Gastrocnemius medialis (tissue), 4 donors: Measurements from ENCODE around the gene STX8. TPM values are rescaled to one million over a fixed set of nuclear protein-coding genes. Genes with fewer than 3 reads are reported as not detected.
"Not testable (repeated sequence)": the region's sequence is repeated elsewhere in the genome, so short reads cannot be mapped to it uniquely, and the experiment has no call there.

Experiments
- ATAC-seq, 2 donors: fragments of 150-250 bp; one replicate each; pipeline ENCODE4 v1.9.1; 2016
- DNase-seq, 2 donors: peaks; one replicate each; pipeline ENCODE4 v3.0.0-alpha.2; 2019
- H3K27ac ChIP-seq, 4 donors: fragments of 200-600 bp; sonication (generic); 1 replicate in 1 of 4; 2 replicates in 3 of 4; pipeline ENCODE4 v1.5.1; 2016 to 2018; ENCODE audit warnings: mild to moderate bottlenecking in 2 of 4, moderate library complexity in 1 of 4
- H3K27me3 ChIP-seq, 3 donors: fragments of 200-600 bp; sonication (generic) in 2 of 3; 1 replicate in 1 of 3; 2 replicates in 2 of 3; pipeline versions ENCODE4 v1.5.1 to v1.6.0; 2016 to 2019; ENCODE audit warnings: mild to moderate bottlenecking in 1 of 3, moderate library complexity in 1 of 3
- H3K36me3 ChIP-seq, 2 donors: fragments of 200-600 bp; sonication (generic) in 1 of 2; one replicate each; pipeline ENCODE4 v1.5.1; 2017 to 2018
- H3K4me1 ChIP-seq, 2 donors: fragments of 200-600 bp; sonication (generic) in 1 of 2; one replicate each; pipeline ENCODE4 v1.5.1; 2016 to 2017; ENCODE audit warnings: mild to moderate bottlenecking in 2 of 2
- H3K4me3 ChIP-seq, 4 donors: fragments of 200-600 bp; sonication (generic) in 3 of 4; 1 replicate in 1 of 4; 2 replicates in 3 of 4; pipeline ENCODE4 v1.5.1; 2016 to 2019; ENCODE audit warnings: mild to moderate bottlenecking in 2 of 4
- H3K9me3 ChIP-seq, 3 donors: fragments of 200-600 bp; sonication (generic) in 2 of 3; 1 replicate in 1 of 3; 2 replicates in 2 of 3; pipeline ENCODE4 v1.5.1; 2016 to 2019
- POLR2A ChIP-seq, 2 donors: fragments of 450-650 bp; IDR thresholded peaks; one replicate each; pipeline ENCODE4 v1.6.1; 2017; ENCODE audit warnings: antibody characterized with exemption in 2 of 2, mild to moderate bottlenecking in 2 of 2, moderate library complexity in 2 of 2
- in situ Hi-C, 4 donors: fragments of 200-750 bp; cut with MboI; loops; one replicate each; pipeline versions ENCODE4 v1.15.0 to v1.8.0; 2017; ENCODE audit warnings: low sequenced_read_pairs in 4 of 4
- intact Hi-C: fragments of 100-400 bp; cut with DNase I; formaldehyde crosslinking; loops from one replicate; pipeline ENCODE4 v1.15.1; 2023; ENCODE audit warnings: low total_unique reads
- total RNA-seq, 4 donors: library from RNA; depleted of rRNA; stranded (reverse); fragments of >200 nt; gene quantifications; one replicate each; pipeline versions ENCODE4 v1.1.0 to v1.2.3, GENCODE V29; 2016
- TF ChIP-seq, protein P1 (sequence below), 5 experiments: fragments of 450-650 bp in 3 of 5; fragments of 200-600 bp in 2 of 5; sonication (generic) in 2 of 5; IDR thresholded peaks in 4 of 5; conservative IDR thresholded peaks in 1 of 5; 1 replicate in 4 of 5; 2 replicates in 1 of 5; pipeline ENCODE4 v1.5.1; 2016 to 2019; ENCODE audit warnings: antibody characterized with exemption in 5 of 5, mild to moderate bottlenecking in 3 of 5, moderate library complexity in 3 of 5

STX8 gene
- total RNA-seq, 4 donors from 2014 or later, result 39.1 to 67.7 (median 58.2) TPM

- in situ Hi-C loops (no loop called here), intact Hi-C loops (no loop called here)
These were observed 4.4 kb downstream of the STX8 start for GRCh38 chr17:9571201-9571600.

GRCh38 chr17:9568957-9569588, 6.5 kb downstream of the STX8 start:
- ATAC-seq, result no peak
- Histone ChIP-seq H3K9me3 (no peaks in the 10 kb centered on the region), H3K27me3 (no peaks in the 10 kb centered on the region), H3K36me3 (peaks cover 4 to 27% of the 10 kb centered on the region in 2 donors), H3K27ac (no peak overlapping the region), H3K4me1 (peaks cover 3% of the 10 kb centered on the region in 2 donors), H3K4me3 (no peak overlapping the region)
- no peak for TF ChIP-seq POLR2A (IDR thresholded peaks at IDR 0.05)
- TF ChIP-seq, protein P1, sequence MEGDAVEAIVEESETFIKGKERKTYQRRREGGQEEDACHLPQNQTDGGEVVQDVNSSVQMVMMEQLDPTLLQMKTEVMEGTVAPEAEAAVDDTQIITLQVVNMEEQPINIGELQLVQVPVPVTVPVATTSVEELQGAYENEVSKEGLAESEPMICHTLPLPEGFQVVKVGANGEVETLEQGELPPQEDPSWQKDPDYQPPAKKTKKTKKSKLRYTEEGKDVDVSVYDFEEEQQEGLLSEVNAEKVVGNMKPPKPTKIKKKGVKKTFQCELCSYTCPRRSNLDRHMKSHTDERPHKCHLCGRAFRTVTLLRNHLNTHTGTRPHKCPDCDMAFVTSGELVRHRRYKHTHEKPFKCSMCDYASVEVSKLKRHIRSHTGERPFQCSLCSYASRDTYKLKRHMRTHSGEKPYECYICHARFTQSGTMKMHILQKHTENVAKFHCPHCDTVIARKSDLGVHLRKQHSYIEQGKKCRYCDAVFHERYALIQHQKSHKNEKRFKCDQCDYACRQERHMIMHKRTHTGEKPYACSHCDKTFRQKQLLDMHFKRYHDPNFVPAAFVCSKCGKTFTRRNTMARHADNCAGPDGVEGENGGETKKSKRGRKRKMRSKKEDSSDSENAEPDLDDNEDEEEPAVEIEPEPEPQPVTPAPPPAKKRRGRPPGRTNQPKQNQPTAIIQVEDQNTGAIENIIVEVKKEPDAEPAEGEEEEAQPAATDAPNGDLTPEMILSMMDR (IDR thresholded peaks at IDR 0.05 in 4 of 5, conservative IDR thresholded peaks at IDR 0.05 in 1 of 5), result no peak
- DNase-seq, result no peak
- intact Hi-C loops (no loop called here), in situ Hi-C loops (no loop called here)

More at GRCh38 chr17:9571201-9571600, 4.4 kb downstream of the STX8 start:
- Histone ChIP-seq H3K36me3 (peaks cover 4 to 27% of the 10 kb centered on the region in 2 donors), H3K9me3 (no peaks in the 10 kb centered on the region), H3K4me1 (peaks cover 9 to 21% of the 10 kb centered on the region in 2 donors), H3K27me3 (no peaks in the 10 kb centered on the region), H3K4me3 (no peak overlapping the region), H3K27ac (no peak overlapping the region)
- DNase-seq (no peak), ATAC-seq (no peak)
- TF ChIP-seq POLR2A (IDR thresholded peaks at IDR 0.05), result no peak
- TF ChIP-seq, protein P1 (IDR thresholded peaks at IDR 0.05 in 4 of 5, conservative IDR thresholded peaks at IDR 0.05 in 1 of 5), result no peak

DNA sequence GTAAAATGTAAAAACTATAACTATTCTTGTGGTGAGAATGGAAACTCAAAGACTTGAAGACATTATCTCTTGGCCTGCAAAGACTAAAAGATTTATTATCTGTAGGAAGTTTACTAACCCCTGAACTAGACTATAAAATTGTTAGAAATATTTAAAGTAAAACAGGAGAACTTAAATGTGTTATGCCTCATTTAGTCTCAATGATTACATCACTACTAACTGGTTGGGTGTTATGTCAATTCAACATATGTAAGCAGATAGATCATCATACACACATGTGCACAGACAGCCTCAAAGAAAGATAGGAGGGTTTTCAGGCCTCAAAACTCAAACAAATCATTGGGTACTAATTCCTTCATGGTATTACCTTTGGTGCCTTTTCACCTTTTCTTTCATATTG, 7.6 kb downstream of the STX8 start:
- intact Hi-C loops, result no loop called here
- DNase-seq (no peak), ATAC-seq (no peak)
- no peak overlapping the region for H3K27ac ChIP-seq
- H3K27me3 ChIP-seq, result no peaks in the 10 kb centered on the region
- peaks cover 0 to 4% of the 10 kb centered on the region in 2 donors for H3K4me1 ChIP-seq
- H3K36me3 ChIP-seq, result peaks cover 4 to 27% of the 10 kb centered on the region in 2 donors
- H3K4me3 ChIP-seq, result no peak overlapping the region
- H3K9me3 ChIP-seq, result no peaks in the 10 kb centered on the region
- in situ Hi-C loops, result no loop called here
- TF ChIP-seq, protein P1 (IDR thresholded peaks at IDR 0.05 in 4 of 5, conservative IDR thresholded peaks at IDR 0.05 in 1 of 5), result no peak
- no peak for TF ChIP-seq POLR2A (IDR thresholded peaks at IDR 0.05)

GRCh38 chr17:9566739-9567138, 8.9 kb downstream of the STX8 start:
- in situ Hi-C loops, H3K4me1 ChIP-seq, H3K4me3 ChIP-seq, H3K9me3 ChIP-seq, DNase-seq, ATAC-seq, H3K27me3 ChIP-seq, intact Hi-C loops, H3K27ac ChIP-seq: not testable (repeated sequence)
- peaks cover 4 to 27% of the 10 kb centered on the region in 2 donors for H3K36me3 ChIP-seq

GRCh38 chr17:9566067-9566466, 9.6 kb downstream of the STX8 start:
- Histone ChIP-seq H3K27ac (no peak overlapping the region), H3K4me1 (peaks cover 0 to 4% of the 10 kb centered on the region in 2 donors), H3K36me3 (peaks cover 4 to 27% of the 10 kb centered on the region in 2 donors), H3K27me3 (no peaks in the 10 kb centered on the region), H3K9me3 (no peaks in the 10 kb centered on the region), H3K4me3 (no peak overlapping the region)
- ATAC-seq, result no peak
- TF ChIP-seq, protein P1 (IDR thresholded peaks at IDR 0.05 in 4 of 5, conservative IDR thresholded peaks at IDR 0.05 in 1 of 5), result no peak
- TF ChIP-seq POLR2A (IDR thresholded peaks at IDR 0.05), result no peak
- in situ Hi-C loops (no loop called here), intact Hi-C loops (no loop called here)
- DNase-seq, result no peak
